Measurements from ENCODE around the gene UST.

Gene UST

GRCh38 chr6:148965287-148965686, 218.5 kb downstream of the UST start:
- Mint-ChIP-seq H3K4me3 (no peak overlapping the region), H3K27ac (no peak overlapping the region), H3K9me3 (no peaks in the 10 kb centered on the region), H3K36me3 (ENCODE audit: low read depth) (peaks cover 27% of the 10 kb centered on the region), H3K27me3 (ENCODE audit: low read depth, poor library complexity) (no peaks in the 10 kb centered on the region), H3K4me1 (peaks cover 88% of the 10 kb centered on the region)
- no peak for DNase-seq
- no peak for TF ChIP-seq CTCF (IDR thresholded peaks at IDR 0.05)

GRCh38 chr6:148967011-148967520, 220.2 kb downstream of the UST start:
- H3K27ac Mint-ChIP-seq: peak overlapping the region; percentile 81
- no peak for TF ChIP-seq CTCF (IDR thresholded peaks at IDR 0.05)
- H3K36me3 Mint-ChIP-seq (ENCODE audit: low read depth): peaks cover 27% of the 10 kb centered on the region
- no peak for DNase-seq
- H3K4me1 Mint-ChIP-seq: peaks cover 88% of the 10 kb centered on the region
- H3K4me3 Mint-ChIP-seq: no peak overlapping the region
- H3K9me3 Mint-ChIP-seq: no peaks in the 10 kb centered on the region
- H3K27me3 Mint-ChIP-seq (ENCODE audit: low read depth, poor library complexity): no peaks in the 10 kb centered on the region

- H3K9me3 Mint-ChIP-seq: no peaks in the 10 kb centered on the region
- peak overlapping the region; percentile 81 for H3K27ac Mint-ChIP-seq
- H3K36me3 Mint-ChIP-seq (ENCODE audit: low read depth): peaks cover 27% of the 10 kb centered on the region
- no peaks in the 10 kb centered on the region for H3K27me3 Mint-ChIP-seq (ENCODE audit: low read depth, poor library complexity)
- TF ChIP-seq CTCF (IDR thresholded peaks at IDR 0.05): no peak
- H3K4me3 Mint-ChIP-seq: peak overlapping the region; percentile 55
- H3K4me1 Mint-ChIP-seq: peaks cover 87% of the 10 kb centered on the region
- peak; percentile 13 for DNase-seq
These were observed 220.7 kb downstream of the UST start for GRCh38 chr6:148967541-148967956.

GRCh38 chr6:148968771-148969602, 222.2 kb downstream of the UST start:
- peak overlapping the region; percentile 99 for H3K27ac Mint-ChIP-seq
- no peak for DNase-seq
- no peaks in the 10 kb centered on the region for H3K9me3 Mint-ChIP-seq
- TF ChIP-seq CTCF (IDR thresholded peaks at IDR 0.05): no peak
- H3K27me3 Mint-ChIP-seq (ENCODE audit: low read depth, poor library complexity): no peaks in the 10 kb centered on the region
- H3K36me3 Mint-ChIP-seq (ENCODE audit: low read depth): peaks cover 21% of the 10 kb centered on the region
- peaks cover 84% of the 10 kb centered on the region for H3K4me1 Mint-ChIP-seq
- peak overlapping the region; percentile 58 for H3K4me3 Mint-ChIP-seq

GRCh38 chr6:148969603-148970061, 222.8 kb downstream of the UST start:
- peaks cover 80% of the 10 kb centered on the region for H3K4me1 Mint-ChIP-seq
- H3K27ac Mint-ChIP-seq: peak overlapping the region; percentile 99
- peaks cover 15% of the 10 kb centered on the region for H3K36me3 Mint-ChIP-seq (ENCODE audit: low read depth)
- no peaks in the 10 kb centered on the region for H3K27me3 Mint-ChIP-seq (ENCODE audit: low read depth, poor library complexity)
- no peak for TF ChIP-seq CTCF (IDR thresholded peaks at IDR 0.05)
- peak; percentile 44 for DNase-seq
- no peaks in the 10 kb centered on the region for H3K9me3 Mint-ChIP-seq
- peak overlapping the region; percentile 58 for H3K4me3 Mint-ChIP-seq

Measured in nephron progenitor cell (in vitro differentiated cells).